DMS153 (cell line): ENCODE data around the gene TRMT1L.
A peak's percentile ranks its signal among the peaks of the same experiment; 100 is the strongest.
"Not testable (repeated sequence)": the region's sequence is repeated elsewhere in the genome, so short reads cannot be mapped to it uniquely, and the experiment has no call there.

ENCODE experiments used
- DNase-seq: peaks from one replicate; lab custom pipeline; 2025; lab: John Stamatoyannopoulos, UW

Gene TRMT1L, protein sequence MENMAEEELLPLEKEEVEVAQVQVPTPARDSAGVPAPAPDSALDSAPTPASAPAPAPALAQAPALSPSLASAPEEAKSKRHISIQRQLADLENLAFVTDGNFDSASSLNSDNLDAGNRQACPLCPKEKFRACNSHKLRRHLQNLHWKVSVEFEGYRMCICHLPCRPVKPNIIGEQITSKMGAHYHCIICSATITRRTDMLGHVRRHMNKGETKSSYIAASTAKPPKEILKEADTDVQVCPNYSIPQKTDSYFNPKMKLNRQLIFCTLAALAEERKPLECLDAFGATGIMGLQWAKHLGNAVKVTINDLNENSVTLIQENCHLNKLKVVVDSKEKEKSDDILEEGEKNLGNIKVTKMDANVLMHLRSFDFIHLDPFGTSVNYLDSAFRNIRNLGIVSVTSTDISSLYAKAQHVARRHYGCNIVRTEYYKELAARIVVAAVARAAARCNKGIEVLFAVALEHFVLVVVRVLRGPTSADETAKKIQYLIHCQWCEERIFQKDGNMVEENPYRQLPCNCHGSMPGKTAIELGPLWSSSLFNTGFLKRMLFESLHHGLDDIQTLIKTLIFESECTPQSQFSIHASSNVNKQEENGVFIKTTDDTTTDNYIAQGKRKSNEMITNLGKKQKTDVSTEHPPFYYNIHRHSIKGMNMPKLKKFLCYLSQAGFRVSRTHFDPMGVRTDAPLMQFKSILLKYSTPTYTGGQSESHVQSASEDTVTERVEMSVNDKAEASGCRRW

GRCh38 chr1:185156854-185157598 is at the start of gene TRMT1L, which contains the start of gene SWT1:
TSS of gene TRMT1L (minus strand) at chr1:185156953. CDS start at chr1:185156712, 241 bp downstream.
TSS of gene SWT1 (plus strand) at chr1:185157167. CDS start at chr1:185160842, 3,675 bp downstream.
- peak; percentile 100 for DNase-seq

- no peak for DNase-seq
Measured at GRCh38 chr1:185200889-185201288, 44.1 kb upstream of the TRMT1L start.

- not testable (repeated sequence) for DNase-seq
Measured at GRCh38 chr1:185198712-185199111, 42.0 kb upstream of the TRMT1L start.

DNA sequence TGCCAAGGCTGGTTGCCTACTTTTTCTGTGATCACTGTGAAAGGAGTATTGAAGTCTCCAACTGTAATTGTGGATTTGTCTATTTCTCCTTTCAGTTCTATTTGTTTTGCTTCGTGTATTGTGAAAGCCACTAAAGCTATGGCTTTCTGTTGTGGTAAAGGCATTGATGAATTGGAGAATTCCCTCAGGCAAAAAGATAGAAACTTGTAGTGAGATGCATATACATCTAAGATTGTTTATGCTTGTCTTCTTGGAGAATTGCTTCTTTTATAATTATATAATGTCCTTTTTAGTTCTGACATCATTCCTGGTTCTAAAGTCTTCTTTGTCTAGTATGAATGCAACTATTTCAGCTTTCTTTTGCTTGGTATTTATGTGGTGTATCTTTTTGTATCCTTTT is 37.0 kb upstream of the TRMT1L start:
- no peak for DNase-seq

- DNase-seq: peak; percentile 54
Measured at GRCh38 chr1:185170291-185170848, 13.6 kb upstream of the TRMT1L start.

- DNase-seq: no peak
Measured at GRCh38 chr1:185166106-185166505, 9.4 kb upstream of the TRMT1L start.

GRCh38 chr1:185162491-185162890 is 5.7 kb upstream of the TRMT1L start:
- DNase-seq: no peak

DNA sequence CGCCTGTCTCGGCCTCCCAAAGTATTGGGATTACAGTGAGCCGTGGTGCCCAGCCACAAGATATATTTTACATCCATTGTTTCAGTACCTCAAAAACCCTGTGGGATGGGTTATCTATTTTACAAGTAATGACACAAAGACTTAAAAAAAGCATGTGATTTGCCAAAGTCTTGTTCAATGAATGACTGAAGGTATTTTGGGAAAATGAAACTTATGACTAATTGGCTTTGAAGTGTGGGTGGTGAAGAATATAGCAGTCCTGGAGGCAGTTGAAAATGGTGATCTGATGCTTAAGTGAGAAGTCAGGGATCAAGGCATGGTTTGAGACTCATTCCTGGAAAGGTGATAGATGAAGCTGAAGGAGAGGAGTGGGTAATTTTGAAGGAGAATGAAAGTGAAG is 3.2 kb upstream of the TRMT1L start:
- DNase-seq: no peak

DNA sequence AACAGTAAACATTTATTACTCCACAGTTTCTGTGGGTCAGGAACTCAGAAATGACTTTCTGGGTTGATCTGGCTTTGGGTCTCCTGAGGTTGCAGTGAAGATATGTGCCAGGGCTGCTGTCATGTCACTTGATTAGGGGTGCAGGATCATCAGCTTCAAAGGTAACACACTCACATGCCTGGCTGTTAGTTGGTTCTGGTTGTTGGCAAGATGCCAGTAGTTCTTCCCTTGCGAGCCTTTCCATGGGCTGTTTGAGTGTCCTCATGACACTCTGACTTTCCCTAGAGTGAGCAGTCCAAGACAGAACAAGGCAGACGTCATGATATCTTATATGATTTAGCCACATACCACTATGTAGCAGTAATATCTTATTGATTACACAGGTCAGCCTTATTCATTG is 2.0 kb upstream of the TRMT1L start:
- no peak for DNase-seq

GRCh38 chr1:185157599-185158412 is 1.1 kb upstream of the TRMT1L start:
- no peak for DNase-seq

GRCh38 chr1:185156288-185156853 is 382 bp downstream of the TRMT1L start:
- no peak for DNase-seq

- DNase-seq: no peak
Measured at GRCh38 chr1:185155600-185156287, 1.0 kb downstream of the TRMT1L start.

DNA sequence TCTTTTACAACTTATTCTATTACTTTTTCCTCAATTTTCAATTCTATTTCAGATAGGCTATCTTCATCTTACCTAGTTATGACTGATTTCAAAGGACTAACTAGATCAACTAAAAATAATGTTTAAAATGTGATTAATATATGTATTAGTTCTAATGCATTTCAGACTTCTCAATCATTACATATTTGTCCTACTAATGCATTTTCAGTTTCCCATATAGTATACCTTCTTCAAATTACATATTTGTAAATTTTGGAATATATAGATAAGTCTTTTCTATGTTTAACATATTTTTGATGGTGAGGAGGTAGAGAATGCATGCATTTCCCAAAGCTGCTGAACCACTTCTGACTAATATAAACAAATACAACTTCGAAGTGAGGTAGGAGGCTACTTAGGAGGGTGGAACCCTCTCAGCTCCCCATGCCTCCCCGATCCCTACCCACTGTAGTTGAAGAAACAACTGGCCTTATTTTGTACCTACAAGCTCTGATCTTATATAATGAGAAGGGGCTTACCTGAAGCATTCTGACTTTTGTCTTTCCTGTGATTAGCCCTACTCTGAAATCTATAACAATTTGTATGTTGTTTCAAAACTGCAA is 1.7 kb downstream of the TRMT1L start:
- DNase-seq: no peak

DNA sequence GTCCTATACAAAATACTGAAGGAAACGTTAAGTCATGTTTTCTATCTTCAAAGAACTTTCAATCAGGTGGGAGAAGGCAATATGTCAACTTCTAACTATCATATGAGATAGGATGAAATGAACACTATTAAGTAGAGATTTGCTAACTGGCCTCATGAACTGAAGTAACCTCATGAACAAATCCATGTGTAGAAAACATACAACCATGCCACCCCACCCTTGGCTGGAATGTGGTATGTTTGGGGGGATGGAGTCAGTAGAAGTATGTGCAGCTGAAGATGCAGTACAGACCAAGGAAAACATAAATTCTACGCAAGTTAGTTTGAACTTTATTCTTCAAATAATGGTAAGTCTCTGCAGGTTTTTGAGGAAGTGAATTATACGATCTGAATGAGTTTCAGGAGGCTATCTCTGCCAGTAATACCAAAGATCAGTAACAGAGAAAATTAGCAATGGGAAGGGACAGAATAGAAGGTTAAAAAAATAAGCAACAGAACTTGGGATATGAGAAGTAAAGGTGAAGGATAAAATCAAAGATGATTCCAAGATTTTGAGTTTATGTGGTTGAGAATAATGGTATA is 4.5 kb downstream of the TRMT1L start:
- DNase-seq: no peak

GRCh38 chr1:185151215-185151614 is 5.5 kb downstream of the TRMT1L start:
- DNase-seq: no peak

GRCh38 chr1:185144233-185144632 is 12.5 kb downstream of the TRMT1L start:
- no peak for DNase-seq

- no peak for DNase-seq
Measured at GRCh38 chr1:185139246-185139645, 17.5 kb downstream of the TRMT1L start.

DNA sequence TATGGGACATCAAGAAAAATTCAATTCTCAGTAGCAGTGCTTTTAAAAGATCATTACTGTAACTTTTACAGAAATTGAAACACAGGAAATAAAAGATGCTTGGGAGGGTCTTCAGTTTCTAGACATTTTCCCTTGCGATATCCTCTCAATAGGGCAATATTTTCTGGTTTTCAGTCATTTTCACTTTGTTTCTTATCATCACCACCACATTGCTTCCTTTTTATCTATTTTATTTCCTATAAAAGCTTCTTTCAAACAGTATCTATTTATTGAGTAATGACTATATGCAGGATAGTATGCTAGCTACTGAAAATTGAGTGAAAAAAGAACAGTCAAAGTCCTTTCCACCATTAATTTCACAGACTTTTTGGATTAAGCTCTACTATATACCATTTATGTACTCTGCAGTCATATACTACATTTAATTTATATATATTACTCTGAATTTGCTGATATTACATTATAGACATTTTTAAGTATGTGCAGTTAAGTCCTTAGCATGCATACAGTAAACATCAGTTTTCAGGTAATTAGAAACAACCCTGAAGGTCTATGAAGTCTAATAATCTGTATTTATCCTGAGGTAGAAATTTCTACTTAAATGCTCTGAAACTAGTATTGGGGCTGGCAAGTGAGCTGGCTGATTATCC is 18.7 kb downstream of the TRMT1L start:
- DNase-seq: no peak

- DNase-seq: no peak
Measured at GRCh38 chr1:185132534-185132933, 24.2 kb downstream of the TRMT1L start.
